ENCODE measurements around the gene TMEM219.
"Not testable (repeated sequence)": the region's sequence is repeated elsewhere in the genome, so short reads cannot be mapped to it uniquely, and the experiment has no call there.

GRCh38 chr16:30015450-30015849, 53.6 kb downstream of the TMEM219 start:
- TF ChIP-seq POLR2A, CTCF, POLR2AphosphoS5 (IDR thresholded peaks at IDR 0.05): not testable (repeated sequence)

Data from transverse colon (tissue), 4 donors.